HAP-1 (cell line): ENCODE data around the gene BMP8A.
"Not testable (repeated sequence)": the region's sequence is repeated elsewhere in the genome, so short reads cannot be mapped to it uniquely, and the experiment has no call there.

Source experiments
- DNase-seq, 2 experiments: peaks; one replicate each; pipeline ENCODE4 v3.0.0-alpha.2; 2016 to 2020; ENCODE audit warnings: low spot score in 2 of 2
- H3K27me3 ChIP-seq: fragments of 250-450 bp; sonication (Bioruptor Pico); 2 replicates; pipeline ENCODE4 v1.5.1; 2020; ENCODE audit warnings: low read depth, mild to moderate bottlenecking, moderate library complexity
- H3K36me3 ChIP-seq: fragments of 250-450 bp; sonication (Bioruptor Pico); replicated peaks from 2 replicates; pipeline ENCODE4 v1.5.1; 2020; ENCODE audit warnings: mild to moderate bottlenecking
- H3K4me1 ChIP-seq: fragments of 250-450 bp; sonication (Bioruptor Pico); 2 replicates; pipeline ENCODE4 v1.5.1; 2020; ENCODE audit warnings: mild to moderate bottlenecking
- H3K4me3 ChIP-seq: fragments of 250-450 bp; sonication (Bioruptor Pico); 2 replicates; pipeline ENCODE4 v1.5.1; 2020; ENCODE audit warnings: mild to moderate bottlenecking, moderate library complexity
- H3K9me3 ChIP-seq: fragments of 250-450 bp; sonication (Bioruptor Pico); 2 replicates; pipeline ENCODE4 v1.5.1; 2020; ENCODE audit warnings: mild to moderate bottlenecking, moderate library complexity
- in situ Hi-C: fragments of 300-500 bp; cut with MboI; formaldehyde crosslinking; loops from 3 replicates; pipeline ENCODE4 v1.14.3; 2020; ENCODE audit warnings: low sequenced_read_pairs, inconsistent platforms, mixed read lengths

Gene BMP8A

GRCh38 chr1:39491146-39491921 lies at the start of gene BMP8A:
Gene BMP8A (plus strand): TSS chr1:39491636. CDS start chr1:39491992, 356 bp downstream.
- peak; percentile 52 to 83 for DNase-seq
- no peaks in the 10 kb centered on the region for H3K36me3 ChIP-seq
- H3K4me1 ChIP-seq = no peaks in the 10 kb centered on the region
- H3K9me3 ChIP-seq = no peaks in the 10 kb centered on the region
- H3K27me3 ChIP-seq = no peaks in the 10 kb centered on the region
- in situ Hi-C loops = no loop called here
- peak within 1 kb of the TSS; percentile 30 for H3K4me3 ChIP-seq

GRCh38 chr1:39441797-39442196 lies 49.6 kb upstream of the BMP8A start:
- no peak overlapping the region for H3K4me3 ChIP-seq
- H3K4me1 ChIP-seq = no peaks in the 10 kb centered on the region
- in situ Hi-C loops = no loop called here
- H3K9me3 ChIP-seq = no peaks in the 10 kb centered on the region
- H3K27me3 ChIP-seq = no peaks in the 10 kb centered on the region
- H3K36me3 ChIP-seq = peaks cover 48% of the 10 kb centered on the region
- no peak for DNase-seq

GRCh38 chr1:39445573-39445972 lies 45.9 kb upstream of the BMP8A start:
- no peaks in the 10 kb centered on the region for H3K9me3 ChIP-seq
- DNase-seq = no peak
- H3K4me1 ChIP-seq = no peaks in the 10 kb centered on the region
- in situ Hi-C loops = no loop called here
- H3K36me3 ChIP-seq = peaks cover 69% of the 10 kb centered on the region
- no peak overlapping the region for H3K4me3 ChIP-seq
- no peaks in the 10 kb centered on the region for H3K27me3 ChIP-seq

- no peaks in the 10 kb centered on the region for H3K9me3 ChIP-seq
- no peak for DNase-seq
- no peaks in the 10 kb centered on the region for H3K4me1 ChIP-seq
- no peak overlapping the region for H3K4me3 ChIP-seq
- in situ Hi-C loops = no loop called here
- H3K36me3 ChIP-seq = peaks cover 68% of the 10 kb centered on the region
- no peaks in the 10 kb centered on the region for H3K27me3 ChIP-seq
Observed at GRCh38 chr1:39446986-39447567, 44.4 kb upstream of the BMP8A start.

GRCh38 chr1:39450041-39450440 lies 41.4 kb upstream of the BMP8A start:
- H3K36me3 ChIP-seq = peaks cover 75% of the 10 kb centered on the region

GRCh38 chr1:39450956-39451606 lies 40.4 kb upstream of the BMP8A start:
- in situ Hi-C loops = no loop called here
- Histone ChIP-seq H3K4me3 (no peak overlapping the region), H3K27me3 (no peaks in the 10 kb centered on the region), H3K4me1 (no peaks in the 10 kb centered on the region), H3K36me3 (peaks cover 71% of the 10 kb centered on the region), H3K9me3 (no peaks in the 10 kb centered on the region)
- DNase-seq = no peak

More at GRCh38 chr1:39450041-39450440, 41.4 kb upstream of the BMP8A start:
- H3K4me3 ChIP-seq, H3K4me1 ChIP-seq, DNase-seq, H3K27me3 ChIP-seq, in situ Hi-C loops, H3K9me3 ChIP-seq: not testable (repeated sequence)

- Histone ChIP-seq H3K36me3 (peaks cover 72% of the 10 kb centered on the region), H3K4me1 (no peaks in the 10 kb centered on the region), H3K4me3 (no peak overlapping the region), H3K27me3 (no peaks in the 10 kb centered on the region), H3K9me3 (no peaks in the 10 kb centered on the region)
- no peak for DNase-seq
- in situ Hi-C loops = no loop called here
Observed at GRCh38 chr1:39452081-39452480, 39.4 kb upstream of the BMP8A start.

- no peak for DNase-seq
- H3K4me1 ChIP-seq = no peaks in the 10 kb centered on the region
- no peaks in the 10 kb centered on the region for H3K9me3 ChIP-seq
- no peak overlapping the region for H3K4me3 ChIP-seq
- H3K36me3 ChIP-seq = peaks cover 70% of the 10 kb centered on the region
- no peaks in the 10 kb centered on the region for H3K27me3 ChIP-seq
- in situ Hi-C loops = no loop called here
Observed at GRCh38 chr1:39452540-39452939, 38.9 kb upstream of the BMP8A start.

GRCh38 chr1:39453603-39454002 lies 37.8 kb upstream of the BMP8A start:
- in situ Hi-C loops = no loop called here
- Histone ChIP-seq H3K9me3 (no peaks in the 10 kb centered on the region), H3K27me3 (no peaks in the 10 kb centered on the region), H3K4me1 (no peaks in the 10 kb centered on the region), H3K36me3 (peaks cover 64% of the 10 kb centered on the region), H3K4me3 (no peak overlapping the region)
- DNase-seq = no peak

- Histone ChIP-seq H3K4me3 (no peak overlapping the region), H3K9me3 (no peaks in the 10 kb centered on the region), H3K4me1 (no peaks in the 10 kb centered on the region), H3K36me3 (peaks cover 51% of the 10 kb centered on the region), H3K27me3 (no peaks in the 10 kb centered on the region)
- no peak for DNase-seq
- in situ Hi-C loops = no loop called here
Observed at GRCh38 chr1:39458991-39459390, 32.4 kb upstream of the BMP8A start.

GRCh38 chr1:39462074-39462473 lies 29.4 kb upstream of the BMP8A start:
- no peaks in the 10 kb centered on the region for H3K9me3 ChIP-seq
- H3K36me3 ChIP-seq = peaks cover 38% of the 10 kb centered on the region
- H3K27me3 ChIP-seq = no peaks in the 10 kb centered on the region
- DNase-seq = no peak
- no peaks in the 10 kb centered on the region for H3K4me1 ChIP-seq
- no peak overlapping the region for H3K4me3 ChIP-seq
- in situ Hi-C loops = no loop called here

GRCh38 chr1:39466413-39467107 lies 24.9 kb upstream of the BMP8A start:
- H3K9me3 ChIP-seq = no peaks in the 10 kb centered on the region
- peaks cover 21% of the 10 kb centered on the region for H3K36me3 ChIP-seq
- in situ Hi-C loops = no loop called here

GRCh38 chr1:39467108-39467720 lies 24.2 kb upstream of the BMP8A start:
- DNase-seq, H3K4me3 ChIP-seq, H3K9me3 ChIP-seq, H3K4me1 ChIP-seq, H3K27me3 ChIP-seq, in situ Hi-C loops: not testable (repeated sequence)
- peaks cover 16% of the 10 kb centered on the region for H3K36me3 ChIP-seq

More at GRCh38 chr1:39466413-39467107, 24.9 kb upstream of the BMP8A start:
- DNase-seq = no peak
- Histone ChIP-seq H3K27me3 (no peaks in the 10 kb centered on the region), H3K4me3 (no peak overlapping the region), H3K4me1 (no peaks in the 10 kb centered on the region)
